ENCODE results near the gene ERC2.

The ERC2 gene

DNA sequence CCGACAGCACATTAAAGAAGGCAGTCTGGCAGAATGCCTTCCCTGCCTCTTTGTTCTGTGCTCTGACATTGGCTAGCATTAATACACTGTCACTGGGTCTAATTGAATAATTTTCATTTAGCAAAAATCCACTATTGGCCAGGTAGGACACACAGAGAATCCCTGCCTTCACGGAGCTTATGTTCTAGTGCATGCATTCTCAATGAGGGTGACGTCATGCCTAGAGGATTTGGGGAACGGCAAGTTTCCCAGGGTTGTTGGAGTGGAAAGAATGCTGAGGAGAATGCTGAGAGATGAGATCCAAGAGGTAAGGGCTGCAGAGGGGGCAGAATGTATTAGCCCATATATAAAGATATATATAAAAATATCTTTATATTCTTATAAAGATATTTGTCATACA is 284.7 kb downstream of the ERC2 start:
- Histone ChIP-seq H3K4me1 (ENCODE audit: control insufficient read depth, insufficient read depth, low read length) (no peaks in the 10 kb centered on the region), H3K9me3 (ENCODE audit: control insufficient read depth, insufficient read depth, low read depth, low read length) (no peaks in the 10 kb centered on the region), H3K4me3 (ENCODE audit: low read depth, low read length) (no peak overlapping the region), H3K36me3 (ENCODE audit: control insufficient read depth in 2 of 2, insufficient read depth in 1 of 2, low read length in 2 of 2) (no peaks in the 10 kb centered on the region), H3K27ac (ENCODE audit: extremely low read depth, low read depth, low read length) (no peak overlapping the region)
- CTCF ChIA-PET: no interaction called here
- no peak for TF ChIP-seq ZNF843 (tag by site-specific recombination; IDR thresholded peaks at IDR 0.05)
- no peak for TF ChIP-seq BCL11B (tag by site-specific recombination; IDR thresholded peaks at IDR 0.05; ENCODE audit: low read depth)
- TF ChIP-seq, protein P1, sequence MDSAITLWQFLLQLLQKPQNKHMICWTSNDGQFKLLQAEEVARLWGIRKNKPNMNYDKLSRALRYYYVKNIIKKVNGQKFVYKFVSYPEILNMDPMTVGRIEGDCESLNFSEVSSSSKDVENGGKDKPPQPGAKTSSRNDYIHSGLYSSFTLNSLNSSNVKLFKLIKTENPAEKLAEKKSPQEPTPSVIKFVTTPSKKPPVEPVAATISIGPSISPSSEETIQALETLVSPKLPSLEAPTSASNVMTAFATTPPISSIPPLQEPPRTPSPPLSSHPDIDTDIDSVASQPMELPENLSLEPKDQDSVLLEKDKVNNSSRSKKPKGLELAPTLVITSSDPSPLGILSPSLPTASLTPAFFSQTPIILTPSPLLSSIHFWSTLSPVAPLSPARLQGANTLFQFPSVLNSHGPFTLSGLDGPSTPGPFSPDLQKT (IDR thresholded peaks at IDR 0.05; ENCODE audit: borderline replicate concordance, low read depth, low read length): no peak
- TF ChIP-seq SP7 (tag by site-specific recombination; IDR thresholded peaks at IDR 0.05): no peak
- TF ChIP-seq, protein P2, sequence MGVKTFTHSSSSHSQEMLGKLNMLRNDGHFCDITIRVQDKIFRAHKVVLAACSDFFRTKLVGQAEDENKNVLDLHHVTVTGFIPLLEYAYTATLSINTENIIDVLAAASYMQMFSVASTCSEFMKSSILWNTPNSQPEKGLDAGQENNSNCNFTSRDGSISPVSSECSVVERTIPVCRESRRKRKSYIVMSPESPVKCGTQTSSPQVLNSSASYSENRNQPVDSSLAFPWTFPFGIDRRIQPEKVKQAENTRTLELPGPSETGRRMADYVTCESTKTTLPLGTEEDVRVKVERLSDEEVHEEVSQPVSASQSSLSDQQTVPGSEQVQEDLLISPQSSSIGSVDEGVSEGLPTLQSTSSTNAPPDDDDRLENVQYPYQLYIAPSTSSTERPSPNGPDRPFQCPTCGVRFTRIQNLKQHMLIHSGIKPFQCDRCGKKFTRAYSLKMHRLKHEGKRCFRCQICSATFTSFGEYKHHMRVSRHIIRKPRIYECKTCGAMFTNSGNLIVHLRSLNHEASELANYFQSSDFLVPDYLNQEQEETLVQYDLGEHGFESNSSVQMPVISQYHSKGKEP (tag by site-specific recombination; IDR thresholded peaks at IDR 0.05): no peak
- TF ChIP-seq, protein P3, sequence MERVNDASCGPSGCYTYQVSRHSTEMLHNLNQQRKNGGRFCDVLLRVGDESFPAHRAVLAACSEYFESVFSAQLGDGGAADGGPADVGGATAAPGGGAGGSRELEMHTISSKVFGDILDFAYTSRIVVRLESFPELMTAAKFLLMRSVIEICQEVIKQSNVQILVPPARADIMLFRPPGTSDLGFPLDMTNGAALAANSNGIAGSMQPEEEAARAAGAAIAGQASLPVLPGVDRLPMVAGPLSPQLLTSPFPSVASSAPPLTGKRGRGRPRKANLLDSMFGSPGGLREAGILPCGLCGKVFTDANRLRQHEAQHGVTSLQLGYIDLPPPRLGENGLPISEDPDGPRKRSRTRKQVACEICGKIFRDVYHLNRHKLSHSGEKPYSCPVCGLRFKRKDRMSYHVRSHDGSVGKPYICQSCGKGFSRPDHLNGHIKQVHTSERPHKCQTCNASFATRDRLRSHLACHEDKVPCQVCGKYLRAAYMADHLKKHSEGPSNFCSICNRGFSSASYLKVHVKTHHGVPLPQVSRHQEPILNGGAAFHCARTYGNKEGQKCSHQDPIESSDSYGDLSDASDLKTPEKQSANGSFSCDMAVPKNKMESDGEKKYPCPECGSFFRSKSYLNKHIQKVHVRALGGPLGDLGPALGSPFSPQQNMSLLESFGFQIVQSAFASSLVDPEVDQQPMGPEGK (tag by site-specific recombination; IDR thresholded peaks at IDR 0.05): no peak
- TF ChIP-seq ZNF266 (tag by site-specific recombination; IDR thresholded peaks at IDR 0.05; ENCODE audit: low read depth): no peak
- TF ChIP-seq ZNF660 (tag by site-specific recombination; IDR thresholded peaks at IDR 0.05): no peak
- no peak for TF ChIP-seq ZNF610 (tag by site-specific recombination; IDR thresholded peaks at IDR 0.05; ENCODE audit: borderline replicate concordance)
- TF ChIP-seq, protein P4, sequence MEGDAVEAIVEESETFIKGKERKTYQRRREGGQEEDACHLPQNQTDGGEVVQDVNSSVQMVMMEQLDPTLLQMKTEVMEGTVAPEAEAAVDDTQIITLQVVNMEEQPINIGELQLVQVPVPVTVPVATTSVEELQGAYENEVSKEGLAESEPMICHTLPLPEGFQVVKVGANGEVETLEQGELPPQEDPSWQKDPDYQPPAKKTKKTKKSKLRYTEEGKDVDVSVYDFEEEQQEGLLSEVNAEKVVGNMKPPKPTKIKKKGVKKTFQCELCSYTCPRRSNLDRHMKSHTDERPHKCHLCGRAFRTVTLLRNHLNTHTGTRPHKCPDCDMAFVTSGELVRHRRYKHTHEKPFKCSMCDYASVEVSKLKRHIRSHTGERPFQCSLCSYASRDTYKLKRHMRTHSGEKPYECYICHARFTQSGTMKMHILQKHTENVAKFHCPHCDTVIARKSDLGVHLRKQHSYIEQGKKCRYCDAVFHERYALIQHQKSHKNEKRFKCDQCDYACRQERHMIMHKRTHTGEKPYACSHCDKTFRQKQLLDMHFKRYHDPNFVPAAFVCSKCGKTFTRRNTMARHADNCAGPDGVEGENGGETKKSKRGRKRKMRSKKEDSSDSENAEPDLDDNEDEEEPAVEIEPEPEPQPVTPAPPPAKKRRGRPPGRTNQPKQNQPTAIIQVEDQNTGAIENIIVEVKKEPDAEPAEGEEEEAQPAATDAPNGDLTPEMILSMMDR (tag by site-specific recombination; IDR thresholded peaks at IDR 0.05): no peak
- TF ChIP-seq ZNF394 (tag by site-specific recombination; IDR thresholded peaks at IDR 0.05; ENCODE audit: borderline replicate concordance): no peak
- TF ChIP-seq ZBTB48 (tag by site-specific recombination; IDR thresholded peaks at IDR 0.05): no peak
- no peak for TF ChIP-seq ZNF2 (tag by site-specific recombination; IDR thresholded peaks at IDR 0.05)
- no peak for TF ChIP-seq SCRT1 (tag by site-specific recombination; IDR thresholded peaks at IDR 0.05; ENCODE audit: borderline replicate concordance)
- TF ChIP-seq HOXA7 (CRISPR knock-in tag; IDR thresholded peaks at IDR 0.05; ENCODE audit: borderline replicate concordance): no peak
- POLR2A ChIA-PET: no interaction called here

DNA sequence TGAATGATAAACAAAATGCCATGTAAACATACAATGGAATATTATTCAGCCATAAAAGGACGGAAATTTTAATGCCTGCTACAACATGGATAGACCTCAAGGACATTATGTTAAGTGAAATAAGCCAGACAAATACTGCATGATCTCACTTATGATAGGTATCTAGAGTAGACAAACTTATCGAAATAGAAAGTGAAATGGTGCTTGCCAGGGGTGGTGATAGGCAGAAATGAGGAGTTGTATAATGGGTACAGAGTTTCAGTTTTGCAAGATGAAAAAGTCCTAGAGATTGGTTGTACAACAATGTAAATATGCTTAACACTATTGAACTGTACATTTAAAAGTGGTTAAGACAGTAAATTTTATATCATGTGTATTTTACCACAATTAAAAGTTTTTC is 287.8 kb downstream of the ERC2 start:
- Histone ChIP-seq H3K4me3 (ENCODE audit: low read depth, low read length) (no peak overlapping the region), H3K36me3 (ENCODE audit: control insufficient read depth in 2 of 2, insufficient read depth in 1 of 2, low read length in 2 of 2) (no peaks in the 10 kb centered on the region), H3K4me1 (ENCODE audit: control insufficient read depth, insufficient read depth, low read length) (no peaks in the 10 kb centered on the region), H3K9me3 (ENCODE audit: control insufficient read depth, insufficient read depth, low read depth, low read length) (no peaks in the 10 kb centered on the region), H3K27ac (ENCODE audit: extremely low read depth, low read depth, low read length) (no peak overlapping the region)
- ChIA-PET POLR2A (no interaction called here), CTCF (interaction anchor here (0.6 kb wide), 1 partner anchor 55 kb away, joined by 3 read pairs; no protein-coding TSS in a partner anchor)
- TF ChIP-seq SP2 (tag by site-specific recombination; IDR thresholded peaks at IDR 0.05) (no peak), ZNF335 (tag by site-specific recombination; conservative IDR thresholded peaks at IDR 0.05) (no peak), ZNF16 (tag by site-specific recombination; IDR thresholded peaks at IDR 0.05; ENCODE audit: low read depth) (no peak), ZNF530 (tag by site-specific recombination; IDR thresholded peaks at IDR 0.05; ENCODE audit: low read depth) (no peak)
- TF ChIP-seq, protein P5, sequence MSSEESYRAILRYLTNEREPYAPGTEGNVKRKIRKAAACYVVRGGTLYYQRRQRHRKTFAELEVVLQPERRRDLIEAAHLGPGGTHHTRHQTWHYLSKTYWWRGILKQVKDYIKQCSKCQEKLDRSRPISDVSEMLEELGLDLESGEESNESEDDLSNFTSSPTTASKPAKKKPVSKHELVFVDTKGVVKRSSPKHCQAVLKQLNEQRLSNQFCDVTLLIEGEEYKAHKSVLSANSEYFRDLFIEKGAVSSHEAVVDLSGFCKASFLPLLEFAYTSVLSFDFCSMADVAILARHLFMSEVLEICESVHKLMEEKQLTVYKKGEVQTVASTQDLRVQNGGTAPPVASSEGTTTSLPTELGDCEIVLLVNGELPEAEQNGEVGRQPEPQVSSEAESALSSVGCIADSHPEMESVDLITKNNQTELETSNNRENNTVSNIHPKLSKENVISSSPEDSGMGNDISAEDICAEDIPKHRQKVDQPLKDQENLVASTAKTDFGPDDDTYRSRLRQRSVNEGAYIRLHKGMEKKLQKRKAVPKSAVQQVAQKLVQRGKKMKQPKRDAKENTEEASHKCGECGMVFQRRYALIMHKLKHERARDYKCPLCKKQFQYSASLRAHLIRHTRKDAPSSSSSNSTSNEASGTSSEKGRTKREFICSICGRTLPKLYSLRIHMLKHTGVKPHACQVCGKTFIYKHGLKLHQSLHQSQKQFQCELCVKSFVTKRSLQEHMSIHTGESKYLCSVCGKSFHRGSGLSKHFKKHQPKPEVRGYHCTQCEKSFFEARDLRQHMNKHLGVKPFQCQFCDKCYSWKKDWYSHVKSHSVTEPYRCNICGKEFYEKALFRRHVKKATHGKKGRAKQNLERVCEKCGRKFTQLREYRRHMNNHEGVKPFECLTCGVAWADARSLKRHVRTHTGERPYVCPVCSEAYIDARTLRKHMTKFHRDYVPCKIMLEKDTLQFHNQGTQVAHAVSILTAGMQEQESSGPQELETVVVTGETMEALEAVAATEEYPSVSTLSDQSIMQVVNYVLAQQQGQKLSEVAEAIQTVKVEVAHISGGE (tag by site-specific recombination; conservative IDR thresholded peaks at IDR 0.05; ENCODE audit: low read depth): no peak
- TF ChIP-seq, protein P6, sequence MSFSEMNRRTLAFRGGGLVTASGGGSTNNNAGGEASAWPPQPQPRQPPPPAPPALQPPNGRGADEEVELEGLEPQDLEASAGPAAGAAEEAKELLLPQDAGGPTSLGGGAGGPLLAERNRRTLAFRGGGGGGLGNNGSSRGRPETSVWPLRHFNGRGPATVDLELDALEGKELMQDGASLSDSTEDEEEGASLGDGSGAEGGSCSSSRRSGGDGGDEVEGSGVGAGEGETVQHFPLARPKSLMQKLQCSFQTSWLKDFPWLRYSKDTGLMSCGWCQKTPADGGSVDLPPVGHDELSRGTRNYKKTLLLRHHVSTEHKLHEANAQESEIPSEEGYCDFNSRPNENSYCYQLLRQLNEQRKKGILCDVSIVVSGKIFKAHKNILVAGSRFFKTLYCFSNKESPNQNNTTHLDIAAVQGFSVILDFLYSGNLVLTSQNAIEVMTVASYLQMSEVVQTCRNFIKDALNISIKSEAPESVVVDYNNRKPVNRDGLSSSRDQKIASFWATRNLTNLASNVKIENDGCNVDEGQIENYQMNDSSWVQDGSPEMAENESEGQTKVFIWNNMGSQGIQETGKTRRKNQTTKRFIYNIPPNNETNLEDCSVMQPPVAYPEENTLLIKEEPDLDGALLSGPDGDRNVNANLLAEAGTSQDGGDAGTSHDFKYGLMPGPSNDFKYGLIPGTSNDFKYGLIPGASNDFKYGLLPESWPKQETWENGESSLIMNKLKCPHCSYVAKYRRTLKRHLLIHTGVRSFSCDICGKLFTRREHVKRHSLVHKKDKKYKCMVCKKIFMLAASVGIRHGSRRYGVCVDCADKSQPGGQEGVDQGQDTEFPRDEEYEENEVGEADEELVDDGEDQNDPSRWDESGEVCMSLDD (tag by site-specific recombination; IDR thresholded peaks at IDR 0.05): no peak

Data from HEK293 (cell line).